NCI-H1694 treated with DMSO at 0.1 percent for 48 hours (cell line): Measurements from ENCODE around the gene ZNF668.
A peak's percentile ranks its signal among the peaks of the same experiment; 100 is the strongest.

Experiments used
- DNase-seq: peaks from one replicate; lab custom pipeline; 2025; lab: John Stamatoyannopoulos, UW

The ZNF668 gene

DNA sequence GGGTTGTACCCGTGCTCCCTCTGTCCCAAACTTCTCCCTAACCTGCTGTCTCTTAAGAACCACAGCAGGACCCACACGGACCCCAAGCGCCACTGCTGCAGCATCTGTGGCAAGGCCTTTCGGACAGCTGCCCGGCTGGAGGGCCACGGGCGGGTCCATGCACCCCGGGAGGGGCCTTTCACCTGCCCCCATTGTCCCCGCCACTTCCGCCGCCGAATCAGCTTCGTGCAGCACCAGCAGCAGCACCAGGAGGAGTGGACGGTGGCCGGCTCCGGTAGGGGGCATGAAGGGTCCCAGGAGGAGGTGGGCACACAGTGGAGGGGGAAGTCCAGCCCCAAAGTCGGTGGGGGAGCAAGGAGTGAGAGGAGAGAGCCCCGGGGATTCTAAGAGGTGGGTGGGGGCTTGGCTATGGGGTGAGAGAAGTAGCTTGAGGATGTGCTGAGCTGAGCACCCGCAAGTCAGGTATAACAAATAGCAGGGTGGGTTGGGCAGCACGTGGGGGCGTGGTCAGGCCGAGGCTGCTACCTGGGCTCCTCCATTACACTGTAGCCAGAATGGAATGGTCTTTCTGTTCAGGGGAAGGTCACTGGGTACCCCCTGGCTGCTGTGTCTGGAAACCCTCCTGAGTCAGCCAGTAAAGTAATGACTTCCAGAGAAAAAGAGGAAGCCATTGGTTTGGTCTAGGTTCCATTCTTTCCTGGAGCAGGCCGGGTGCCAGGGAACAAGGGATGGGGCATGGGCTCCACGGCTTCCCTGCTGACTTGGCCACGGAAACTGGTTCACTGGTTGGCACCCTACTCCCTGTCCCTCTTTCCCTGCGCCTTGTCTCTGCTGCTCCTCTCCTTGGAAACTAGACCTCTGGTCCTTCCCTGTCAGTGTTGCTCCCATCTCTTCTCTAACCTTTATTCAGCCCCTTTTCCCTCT is 7.7 kb upstream of the ZNF668 start:
- no peak for DNase-seq

DNA sequence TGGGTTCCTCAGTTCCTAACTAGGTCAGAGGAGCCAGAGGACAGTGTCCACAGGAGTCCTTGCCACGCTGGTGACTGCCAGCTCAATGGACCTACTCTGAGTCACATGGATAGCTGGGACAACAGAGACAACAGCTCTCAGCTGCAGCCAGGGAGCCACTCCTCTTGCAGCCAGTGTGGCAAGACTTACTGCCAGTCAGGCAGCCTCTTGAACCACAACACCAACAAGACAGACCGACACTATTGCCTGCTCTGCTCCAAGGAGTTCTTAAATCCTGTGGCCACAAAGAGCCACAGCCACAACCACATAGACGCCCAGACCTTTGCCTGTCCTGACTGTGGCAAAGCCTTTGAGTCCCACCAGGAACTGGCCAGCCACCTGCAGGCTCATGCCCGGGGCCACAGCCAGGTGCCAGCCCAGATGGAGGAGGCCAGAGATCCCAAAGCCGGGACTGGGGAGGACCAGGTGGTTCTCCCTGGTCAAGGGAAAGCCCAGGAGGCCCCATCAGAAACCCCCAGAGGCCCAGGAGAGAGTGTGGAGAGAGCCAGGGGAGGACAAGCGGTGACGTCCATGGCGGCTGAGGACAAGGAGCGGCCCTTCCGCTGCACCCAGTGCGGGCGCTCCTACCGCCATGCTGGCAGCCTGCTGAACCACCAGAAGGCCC is 6.8 kb upstream of the ZNF668 start:
- DNase-seq, result no peak

DNA sequence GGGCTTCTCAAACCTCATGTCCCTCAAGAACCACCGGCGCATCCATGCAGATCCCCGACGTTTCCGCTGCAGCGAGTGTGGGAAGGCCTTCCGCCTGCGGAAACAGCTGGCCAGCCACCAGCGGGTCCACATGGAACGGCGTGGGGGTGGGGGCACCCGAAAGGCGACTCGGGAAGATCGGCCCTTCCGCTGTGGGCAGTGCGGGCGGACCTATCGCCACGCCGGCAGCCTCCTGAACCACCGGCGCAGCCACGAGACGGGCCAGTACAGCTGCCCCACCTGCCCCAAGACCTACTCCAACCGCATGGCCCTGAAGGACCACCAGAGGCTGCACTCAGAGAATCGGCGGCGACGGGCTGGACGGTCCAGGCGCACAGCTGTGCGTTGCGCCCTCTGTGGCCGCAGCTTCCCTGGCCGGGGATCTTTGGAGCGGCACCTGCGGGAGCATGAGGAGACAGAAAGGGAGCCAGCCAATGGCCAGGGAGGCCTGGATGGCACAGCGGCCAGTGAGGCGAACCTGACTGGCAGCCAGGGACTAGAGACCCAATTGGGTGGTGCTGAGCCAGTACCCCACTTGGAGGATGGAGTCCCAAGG is 6.1 kb upstream of the ZNF668 start:
- no peak for DNase-seq

DNA sequence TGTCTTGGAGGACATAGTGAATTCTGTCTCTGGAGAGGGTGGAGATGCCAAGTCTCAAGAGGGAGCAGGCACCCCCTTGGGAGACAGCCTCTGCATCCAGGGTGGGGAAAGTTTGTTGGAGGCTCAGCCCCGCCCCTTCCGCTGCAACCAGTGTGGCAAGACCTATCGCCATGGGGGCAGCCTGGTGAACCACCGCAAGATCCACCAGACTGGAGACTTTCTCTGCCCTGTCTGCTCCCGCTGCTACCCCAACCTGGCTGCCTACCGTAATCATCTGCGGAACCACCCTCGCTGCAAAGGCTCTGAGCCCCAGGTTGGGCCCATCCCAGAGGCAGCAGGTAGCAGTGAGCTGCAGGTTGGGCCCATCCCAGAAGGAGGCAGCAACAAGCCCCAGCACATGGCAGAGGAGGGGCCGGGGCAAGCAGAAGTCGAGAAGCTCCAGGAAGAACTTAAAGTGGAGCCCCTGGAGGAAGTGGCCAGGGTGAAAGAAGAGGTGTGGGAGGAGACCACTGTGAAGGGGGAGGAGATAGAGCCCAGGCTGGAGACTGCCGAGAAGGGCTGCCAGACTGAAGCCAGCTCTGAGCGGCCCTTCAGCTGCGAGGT is 5.4 kb upstream of the ZNF668 start:
- no peak for DNase-seq

DNA sequence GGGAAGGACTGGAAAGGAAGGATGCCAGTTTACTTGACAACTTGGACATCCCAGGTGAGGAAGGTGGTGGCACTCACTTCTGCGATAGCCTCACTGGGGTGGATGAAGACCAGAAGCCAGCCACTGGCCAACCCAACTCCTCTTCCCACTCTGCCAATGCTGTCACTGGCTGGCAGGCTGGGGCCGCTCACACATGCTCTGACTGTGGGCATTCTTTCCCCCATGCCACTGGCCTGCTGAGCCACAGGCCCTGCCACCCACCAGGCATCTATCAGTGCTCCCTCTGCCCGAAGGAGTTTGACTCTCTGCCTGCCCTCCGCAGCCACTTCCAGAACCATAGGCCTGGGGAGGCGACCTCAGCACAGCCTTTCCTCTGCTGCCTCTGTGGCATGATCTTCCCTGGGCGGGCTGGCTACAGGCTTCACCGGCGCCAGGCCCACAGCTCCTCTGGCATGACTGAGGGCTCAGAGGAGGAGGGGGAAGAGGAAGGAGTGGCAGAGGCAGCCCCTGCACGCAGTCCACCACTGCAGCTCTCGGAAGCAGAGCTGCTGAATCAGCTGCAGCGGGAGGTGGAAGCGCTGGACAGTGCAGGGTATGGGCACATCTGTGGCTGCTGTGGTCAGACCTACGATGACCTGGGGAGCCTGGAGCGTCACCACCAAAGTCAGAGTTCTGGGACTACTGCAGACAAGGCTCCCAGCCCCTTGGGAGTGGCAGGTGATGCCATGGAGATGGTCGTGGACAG is 4.7 kb upstream of the ZNF668 start:
- no peak for DNase-seq

DNA sequence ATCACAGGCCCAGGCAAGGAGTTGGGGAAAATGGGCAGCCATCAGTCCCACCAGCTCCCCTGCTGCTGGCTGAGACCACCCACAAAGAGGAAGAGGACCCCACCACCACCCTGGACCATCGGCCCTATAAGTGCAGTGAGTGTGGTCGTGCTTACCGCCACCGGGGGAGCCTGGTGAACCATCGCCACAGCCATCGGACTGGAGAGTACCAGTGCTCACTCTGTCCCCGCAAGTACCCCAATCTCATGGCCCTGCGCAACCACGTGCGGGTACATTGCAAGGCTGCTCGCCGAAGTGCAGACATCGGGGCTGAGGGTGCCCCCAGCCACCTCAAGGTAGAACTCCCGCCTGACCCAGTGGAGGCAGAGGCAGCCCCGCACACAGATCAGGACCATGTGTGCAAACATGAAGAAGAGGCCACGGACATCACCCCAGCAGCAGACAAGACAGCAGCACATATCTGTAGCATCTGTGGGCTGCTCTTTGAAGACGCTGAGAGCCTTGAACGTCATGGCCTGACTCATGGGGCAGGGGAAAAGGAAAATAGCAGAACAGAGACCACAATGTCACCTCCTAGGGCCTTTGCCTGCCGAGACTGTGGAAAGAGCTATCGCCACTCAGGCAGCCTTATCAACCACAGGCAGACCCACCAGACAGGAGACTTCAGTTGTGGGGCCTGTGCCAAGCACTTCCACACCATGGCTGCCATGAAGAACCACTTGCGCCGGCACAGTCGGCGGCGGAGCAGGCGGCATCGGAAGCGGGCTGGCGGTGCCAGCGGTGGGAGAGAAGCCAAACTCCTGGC is 3.8 kb upstream of the ZNF668 start:
- no peak for DNase-seq

DNA sequence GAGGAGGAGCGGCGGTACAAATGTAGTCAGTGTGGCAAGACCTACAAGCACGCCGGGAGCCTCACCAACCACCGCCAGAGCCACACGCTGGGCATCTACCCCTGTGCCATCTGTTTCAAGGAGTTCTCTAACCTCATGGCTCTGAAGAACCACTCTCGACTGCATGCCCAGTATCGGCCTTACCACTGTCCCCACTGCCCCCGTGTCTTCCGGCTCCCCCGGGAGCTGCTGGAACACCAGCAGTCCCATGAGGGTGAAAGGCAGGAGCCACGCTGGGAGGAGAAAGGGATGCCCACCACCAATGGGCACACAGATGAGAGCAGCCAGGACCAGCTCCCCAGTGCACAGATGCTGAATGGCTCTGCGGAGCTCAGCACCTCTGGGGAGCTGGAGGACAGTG is 3.0 kb upstream of the ZNF668 start:
- DNase-seq, result no peak

DNA sequence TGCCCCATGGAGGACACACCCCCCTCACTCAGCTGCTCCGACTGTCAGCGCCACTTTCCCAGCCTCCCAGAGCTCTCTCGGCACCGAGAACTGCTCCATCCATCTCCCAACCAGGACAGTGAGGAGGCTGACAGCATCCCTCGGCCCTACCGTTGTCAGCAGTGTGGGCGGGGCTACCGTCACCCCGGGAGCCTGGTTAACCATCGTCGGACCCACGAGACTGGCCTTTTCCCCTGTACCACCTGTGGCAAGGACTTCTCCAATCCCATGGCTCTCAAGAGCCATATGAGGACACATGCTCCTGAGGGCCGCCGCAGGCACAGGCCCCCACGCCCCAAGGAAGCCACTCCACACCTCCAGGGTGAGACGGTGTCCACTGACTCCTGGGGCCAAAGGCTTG is 2.3 kb upstream of the ZNF668 start:
- no peak for DNase-seq

DNA sequence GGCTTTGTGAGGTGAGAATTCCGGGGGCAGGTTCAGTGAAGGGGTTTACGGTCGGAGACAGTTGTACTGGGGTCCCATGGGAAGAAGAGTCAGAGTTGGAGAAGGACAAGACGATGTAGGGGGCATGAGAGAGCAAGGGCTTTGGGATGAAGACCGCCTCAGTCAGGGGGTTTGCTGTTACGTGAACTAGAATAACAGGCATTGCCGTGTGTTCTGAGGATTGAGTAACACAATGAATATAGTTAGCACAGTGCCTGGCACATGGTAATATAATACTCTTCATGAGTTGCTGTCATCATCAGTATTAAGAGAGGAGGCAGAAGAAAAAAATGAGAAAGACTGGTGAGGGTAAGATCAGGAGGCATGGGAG is 759 bp upstream of the ZNF668 start:
- no peak for DNase-seq

DNA sequence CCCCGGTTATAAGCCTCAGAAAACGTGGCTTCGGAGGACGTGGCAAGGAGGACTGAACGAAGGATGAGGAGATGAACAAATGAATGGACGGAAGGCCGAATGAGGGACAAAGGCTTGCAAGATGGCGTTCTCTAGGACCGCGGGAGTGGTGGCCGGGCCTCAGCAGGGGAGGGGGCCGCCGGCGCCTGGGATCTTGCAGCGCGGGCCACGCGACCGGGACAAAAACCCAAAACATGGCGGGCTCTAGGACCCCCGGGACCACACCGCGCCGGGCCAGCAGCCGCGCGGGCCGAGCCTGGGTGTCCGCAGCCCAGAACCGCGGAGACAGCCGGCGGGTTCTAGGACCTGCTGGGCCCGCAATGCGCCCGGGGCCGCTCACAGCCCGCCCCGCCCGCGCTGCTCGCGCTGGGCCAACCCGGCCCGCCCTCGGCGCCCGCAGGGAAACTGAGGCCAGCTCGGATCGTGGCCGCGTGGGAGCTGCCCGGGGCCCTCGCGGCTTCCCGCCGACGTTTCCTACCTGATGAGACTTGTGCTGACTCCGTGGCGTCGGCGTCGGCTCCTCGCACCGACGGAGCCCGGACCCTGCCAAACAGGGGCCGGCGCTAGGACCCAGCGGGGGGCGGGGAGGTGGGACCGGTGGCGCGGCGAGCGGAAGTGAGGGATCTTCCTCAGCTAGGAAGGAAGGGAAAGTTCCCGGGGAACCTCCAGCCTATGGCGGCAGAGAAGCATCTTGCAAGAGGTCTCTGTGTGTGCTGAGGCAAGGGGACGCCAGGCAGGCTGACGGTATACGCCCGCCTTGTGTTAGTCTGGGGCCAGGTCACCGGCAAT is 684 bp downstream of the ZNF668 start:
- peak; percentile 73 for DNase-seq

DNA sequence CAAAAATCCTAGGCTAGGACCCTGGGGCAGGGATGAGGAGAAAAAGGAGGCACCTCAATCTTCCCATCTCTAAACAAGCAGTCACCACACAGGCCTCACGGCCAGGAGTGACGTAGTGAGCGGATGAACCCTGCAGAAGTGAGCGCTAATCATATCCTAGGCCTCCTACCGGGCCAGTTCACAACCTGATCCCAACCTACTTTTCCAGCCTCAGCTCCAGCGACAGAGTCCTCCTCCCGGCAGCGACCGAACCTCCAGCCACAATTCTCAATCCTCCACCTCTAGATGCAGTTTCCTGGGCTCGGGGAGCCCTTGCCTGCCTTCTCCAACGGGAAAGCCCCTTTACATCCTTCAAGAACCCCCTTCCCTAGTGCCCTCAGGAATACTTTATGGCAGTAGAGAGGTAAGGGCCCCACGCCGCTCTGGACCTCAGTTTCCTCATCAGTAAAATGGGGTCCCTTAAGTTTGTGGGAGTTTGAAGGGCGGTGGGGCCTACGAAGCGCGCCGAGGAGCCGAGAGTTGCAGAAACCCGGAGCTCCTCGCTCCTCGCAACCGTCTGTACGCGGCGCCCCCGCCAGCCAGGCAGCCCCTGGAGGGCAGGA is 1.4 kb downstream of the ZNF668 start:
- no peak for DNase-seq

DNA sequence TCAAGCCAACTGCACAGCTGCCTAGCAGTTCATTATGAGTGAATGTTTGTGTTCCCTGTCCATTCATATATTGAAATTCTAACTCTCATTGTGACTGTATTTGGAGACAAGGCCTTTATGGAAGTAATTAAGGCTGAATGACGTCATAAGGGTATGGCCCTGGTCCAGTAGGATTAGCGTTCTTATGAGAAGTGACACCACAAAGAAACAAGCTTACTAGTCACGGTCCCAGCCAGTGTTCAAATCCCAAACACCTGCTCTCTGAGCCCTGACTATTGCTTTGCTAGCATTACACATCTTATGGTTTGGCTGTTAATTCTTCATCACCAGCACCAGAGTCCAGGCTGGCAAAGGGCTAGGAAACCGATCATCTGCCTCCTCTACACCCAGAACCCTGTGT is 2.2 kb downstream of the ZNF668 start:
- no peak for DNase-seq

DNA sequence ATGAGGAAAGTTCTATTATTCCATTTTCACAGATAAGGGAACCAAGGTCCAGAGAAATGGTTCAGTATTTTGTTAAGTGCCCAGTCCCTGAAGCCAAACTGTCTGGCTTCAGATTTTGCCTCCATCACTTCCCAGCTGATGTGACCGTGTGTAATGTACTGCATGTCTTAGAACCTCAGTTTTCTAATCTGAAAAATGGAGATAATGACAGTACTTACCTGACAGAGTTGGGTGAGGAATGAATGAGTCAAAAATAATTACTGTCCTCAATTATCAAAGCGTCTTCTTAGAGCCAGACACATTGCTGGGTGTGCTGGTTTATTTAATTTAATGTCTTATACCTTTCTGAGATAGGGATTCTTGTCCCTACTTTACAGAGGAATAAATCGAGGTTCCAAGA is 6.7 kb downstream of the ZNF668 start:
- no peak for DNase-seq

DNA sequence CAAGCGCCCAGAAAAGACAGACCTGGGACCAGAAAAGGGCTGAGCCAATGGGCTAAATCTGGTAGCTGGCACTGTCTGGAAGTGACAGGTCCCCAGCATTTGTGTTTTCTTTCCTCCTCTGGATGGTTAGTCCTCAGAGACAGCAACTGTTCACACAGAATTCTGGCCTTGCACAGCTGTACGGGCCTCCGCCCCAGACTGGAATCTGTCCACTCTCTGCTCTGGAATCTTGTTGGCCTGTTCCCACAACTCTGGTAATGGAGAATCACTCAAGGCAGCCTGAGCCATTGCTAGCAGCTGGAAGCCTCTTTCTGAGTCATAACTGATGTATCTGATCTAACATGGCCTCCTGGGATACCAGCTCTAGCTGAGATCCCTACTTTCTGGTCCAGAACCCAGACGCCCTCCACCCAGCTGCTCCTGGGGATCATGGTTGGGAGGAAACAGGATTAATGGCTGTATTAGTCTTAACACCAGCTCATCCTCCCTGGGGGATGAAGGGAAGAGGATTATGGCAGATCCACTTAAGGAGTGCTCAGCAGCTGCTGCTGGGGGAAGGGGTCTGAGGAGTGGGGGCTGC is 9.1 kb downstream of the ZNF668 start:
- DNase-seq, result no peak

DNA sequence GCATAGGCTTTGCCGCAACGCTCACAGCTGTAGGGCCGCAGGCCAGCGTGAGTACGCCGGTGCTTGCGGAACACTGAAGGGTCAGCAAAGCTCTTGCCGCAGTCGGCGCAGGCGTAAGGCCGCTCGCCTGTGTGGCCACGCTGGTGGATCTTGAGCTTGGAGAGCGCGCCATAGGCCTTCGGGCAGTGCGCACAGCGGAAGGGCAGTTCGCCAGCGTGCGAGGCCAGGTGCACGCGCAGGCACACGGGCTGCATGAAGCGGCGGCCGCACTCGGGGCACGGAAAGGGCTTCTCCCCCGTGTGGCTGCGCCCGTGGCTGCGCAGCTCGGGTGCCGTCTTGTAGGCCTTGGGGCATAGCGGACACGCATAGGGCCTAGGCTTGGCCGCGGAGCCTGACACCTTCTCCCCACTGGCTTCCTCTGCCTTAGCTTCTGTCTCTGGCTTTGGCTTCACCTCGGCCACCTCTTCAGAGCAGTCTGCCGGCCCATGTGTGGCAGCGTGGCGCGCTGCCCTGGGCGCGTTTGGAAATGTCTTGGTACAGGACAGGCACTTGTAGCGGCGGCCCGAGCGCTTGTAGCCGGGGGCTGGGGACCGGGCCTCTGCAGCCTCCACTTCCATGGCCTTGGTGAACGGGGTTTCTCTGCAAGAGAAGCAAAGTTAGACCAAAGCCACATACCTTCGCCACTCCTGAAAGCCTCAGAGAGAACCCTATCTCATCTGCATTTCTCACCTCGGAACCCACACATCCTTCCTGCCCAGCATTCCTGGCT is 10.0 kb downstream of the ZNF668 start:
- DNase-seq, result no peak

DNA sequence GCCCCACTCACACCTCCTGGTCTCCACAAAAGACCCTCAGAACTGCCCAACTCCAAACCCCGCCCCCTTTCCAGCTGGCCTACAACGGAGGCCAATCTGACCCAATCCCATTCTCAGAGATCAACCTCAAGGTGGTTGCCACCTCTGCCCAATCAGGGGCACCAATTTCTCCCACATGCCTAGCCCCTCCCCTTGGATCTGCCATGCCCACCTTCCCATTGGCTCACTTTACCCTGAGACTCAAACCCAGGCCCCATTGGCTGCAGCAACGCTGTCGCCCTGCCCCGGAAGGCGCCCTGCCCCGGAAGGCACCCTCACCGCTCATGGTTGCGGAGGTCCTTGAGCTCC is 10.6 kb downstream of the ZNF668 start:
- no peak for DNase-seq

DNA sequence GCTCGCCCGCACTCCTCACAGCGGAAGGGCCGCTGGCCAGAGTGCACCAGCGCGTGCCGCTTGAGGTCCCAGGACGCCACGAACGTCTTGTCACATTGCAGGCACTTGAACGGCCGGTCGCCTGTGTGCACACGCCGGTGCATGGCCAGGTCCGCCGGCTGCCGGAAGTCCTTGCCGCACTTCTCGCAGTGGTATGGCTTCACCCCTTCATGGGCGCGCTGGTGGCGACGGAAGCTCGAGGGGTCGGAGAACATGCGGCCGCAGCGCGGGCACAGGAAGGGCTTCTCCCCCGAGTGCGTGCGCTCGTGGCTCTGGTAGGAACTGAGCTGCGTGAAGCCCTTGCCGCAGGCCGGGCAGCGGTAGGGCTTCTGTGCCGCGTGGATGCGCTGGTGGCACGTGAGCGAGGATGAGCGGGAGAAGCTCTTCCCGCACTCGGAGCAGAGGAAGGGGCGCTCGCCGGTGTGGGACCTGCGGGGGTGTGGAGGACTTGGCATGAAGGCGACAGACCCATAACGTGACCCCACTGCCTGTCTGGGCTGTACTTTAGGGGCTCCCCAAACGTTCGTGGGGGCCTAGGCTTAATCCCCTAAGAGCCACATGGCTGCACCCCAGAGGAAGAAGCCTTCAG is 12.1 kb downstream of the ZNF668 start:
- DNase-seq, result no peak

DNA sequence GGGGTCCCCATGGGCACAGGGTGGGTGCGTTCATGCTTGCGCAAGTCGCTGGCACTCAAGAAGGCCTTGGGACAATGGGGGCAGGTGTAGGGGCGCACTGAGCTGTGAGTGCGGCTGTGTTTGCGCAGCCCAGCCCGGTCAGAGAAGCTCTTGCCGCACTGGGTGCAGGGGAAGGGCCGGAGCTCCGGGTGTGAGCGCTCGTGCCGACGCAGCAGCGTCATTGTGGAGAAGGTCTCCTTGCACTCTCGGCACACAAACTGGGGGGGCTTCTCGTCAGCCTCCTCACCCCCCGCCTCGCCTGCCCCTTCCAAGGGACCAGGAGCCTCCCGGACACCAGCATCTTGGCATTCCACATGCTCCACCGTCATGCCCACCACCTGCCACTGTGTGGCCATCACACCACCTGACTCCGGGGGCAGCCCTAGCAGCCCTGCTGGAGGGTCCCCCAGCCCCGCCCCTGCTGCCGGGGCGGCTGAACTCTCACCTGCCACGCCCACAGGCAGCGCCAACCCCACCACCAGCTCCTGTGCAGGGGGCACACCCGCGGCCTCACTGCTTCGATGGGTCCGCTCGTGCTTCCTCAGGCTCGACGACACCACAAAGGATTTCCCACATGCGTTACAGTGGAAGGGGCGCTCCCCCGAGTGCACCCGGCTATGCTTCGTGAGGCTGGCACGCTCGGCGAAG is 12.8 kb downstream of the ZNF668 start:
- no peak for DNase-seq
